H1 (cell line): ENCODE data around the gene ZXDA. TPM values are rescaled to one million over a fixed set of nuclear protein-coding genes. Genes with fewer than 3 reads are reported as not detected.

ENCODE experiments used
- CTCF ChIA-PET: fragments of 300-600 bp; sonication (Branson Sonifier 250); formaldehyde crosslinking; loops from one replicate; lab custom pipeline; 2021; ENCODE audit not compliant: partially characterized antibody; lab: Charles Lee
- POLR2A ChIA-PET: fragments of 300-600 bp; sonication (Branson Sonifier 250); formaldehyde crosslinking; loops from one replicate; lab custom pipeline; 2021; ENCODE audit warnings: inconsistent platforms; ENCODE audit not compliant: partially characterized antibody; lab: Charles Lee
- DNase-seq, 2 experiments: peaks; one replicate each; pipeline versions ENCODE4 v3.0.0 to v3.0.0-alpha.2; 2010 to 2022; ENCODE audit warnings: low spot score in 2 of 2, low read depth in 1 of 2, mixed read lengths in 1 of 2
- FAIRE-seq: peaks from 2 replicates; lab custom pipeline; 2011; peaks lifted over from hg19 to GRCh38; lab: Jason Lieb, UNC
- H2AFZ ChIP-seq: 2 replicates; pipeline ENCODE4 v1.8.1; 2012; ENCODE audit warnings: low read length, inconsistent platforms
- H2AK5ac ChIP-seq: 2 replicates; pipeline ENCODE4 v1.6.1; 2013; ENCODE audit warnings: low read depth, low read length
- H2BK120ac ChIP-seq: replicated peaks from 2 replicates; pipeline ENCODE3; 2013; ENCODE audit warnings: low read depth, low read length, inconsistent platforms
- H2BK12ac ChIP-seq: 2 replicates; pipeline ENCODE4 v1.6.1; 2013; ENCODE audit warnings: low read depth, low read length
- H2BK15ac ChIP-seq: 2 replicates; pipeline ENCODE4 v1.6.1; 2013; ENCODE audit warnings: low read length
- H2BK20ac ChIP-seq: 2 replicates; pipeline ENCODE4 v1.6.1; 2013; ENCODE audit warnings: low read length
- H2BK5ac ChIP-seq: 2 replicates; pipeline ENCODE4 v1.6.1; 2013; ENCODE audit warnings: low read depth, low read length
- H3K14ac ChIP-seq: 2 replicates; pipeline ENCODE4 v1.6.1; 2013; ENCODE audit warnings: inconsistent platforms; ENCODE audit not compliant: insufficient read length
- H3K18ac ChIP-seq: 2 replicates; pipeline ENCODE4 v1.6.1; 2013; ENCODE audit warnings: low read length; ENCODE audit errors: extremely low read depth
- H3K23ac ChIP-seq: 2 replicates; pipeline ENCODE4 v1.6.1; 2013; ENCODE audit warnings: inconsistent platforms; ENCODE audit not compliant: insufficient read length
- H3K23me2 ChIP-seq: 2 replicates; pipeline ENCODE4 v1.6.1; 2013; ENCODE audit warnings: low read depth, low read length
- H3K27ac ChIP-seq: 2 replicates; pipeline ENCODE4 v1.6.1; 2011; ENCODE audit warnings: low read depth, low read length, inconsistent platforms
- H3K27me3 ChIP-seq, 4 experiments: replicated peaks in 1 of 4; 1 replicate in 1 of 4; 2 replicates in 3 of 4; pipeline versions ENCODE4 v1.6.1 to v1.8.1; 2011 to 2013; ENCODE audit warnings: low read length in 3 of 4, mild to moderate bottlenecking in 3 of 4, inconsistent platforms in 2 of 4, mixed read lengths in 2 of 4, moderate library complexity in 1 of 4; ENCODE audit not compliant: control insufficient read depth in 3 of 4, insufficient read depth in 3 of 4; ENCODE audit errors: extremely low read depth in 1 of 4
- H3K36me3 ChIP-seq, 4 experiments: 2 replicates each; pipeline versions ENCODE4 v1.6.1 to v1.8.1; 2011 to 2013; ENCODE audit warnings: mild to moderate bottlenecking in 4 of 4, low read length in 3 of 4, moderate library complexity in 2 of 4, control low read depth in 1 of 4, inconsistent platforms in 1 of 4; ENCODE audit not compliant: insufficient read depth in 4 of 4, control insufficient read depth in 2 of 4
- H3K4ac ChIP-seq: replicated peaks from 2 replicates; pipeline ENCODE3; 2013; ENCODE audit warnings: low read length, low read depth, mixed read lengths, inconsistent platforms; ENCODE audit not compliant: insufficient read length
- H3K4me1 ChIP-seq, 4 experiments: replicated peaks in 1 of 4; 1 replicate in 1 of 4; 2 replicates in 3 of 4; pipeline versions ENCODE4 v1.6.1 to v1.8.1; 2011 to 2013; ENCODE audit warnings: low read length in 3 of 4, inconsistent platforms in 2 of 4, mixed read lengths in 1 of 4; ENCODE audit not compliant: insufficient read depth in 4 of 4, control insufficient read depth in 3 of 4
- H3K4me2 ChIP-seq, 2 experiments: 2 replicates each; pipeline versions ENCODE4 v1.6.1 to v1.8.1; 2011 to 2013; ENCODE audit warnings: low read depth in 2 of 2, low read length in 2 of 2, control low read depth in 1 of 2, inconsistent platforms in 1 of 2, mild to moderate bottlenecking in 1 of 2; ENCODE audit not compliant: insufficient read depth in 1 of 2
- H3K4me3 ChIP-seq, 4 experiments: fragments of 200-600, 300-600 bp in 1 of 4; sonication (generic), shearing (Covaris generic), sonication (Bioruptor Twin) in 1 of 4; 2 replicates each; pipeline versions ENCODE4 v1.5.1 to v1.8.1; 2011 to 2016; ENCODE audit warnings: low read length in 4 of 4, low read depth in 3 of 4, control low read depth in 2 of 4, inconsistent platforms in 2 of 4, mild to moderate bottlenecking in 2 of 4, mixed read lengths in 1 of 4, moderate library complexity in 1 of 4; ENCODE audit not compliant: insufficient read depth in 2 of 4; ENCODE audit errors: extremely low read depth in 1 of 4
- H3K56ac ChIP-seq: replicated peaks from 2 replicates; pipeline ENCODE3; 2013; ENCODE audit warnings: low read depth, mild to moderate bottlenecking, mixed read lengths, low read length, inconsistent platforms; ENCODE audit not compliant: insufficient read length
- H3K79me1 ChIP-seq: 2 replicates; pipeline ENCODE4 v1.6.1; 2013; ENCODE audit warnings: low read depth, low read length, control low read depth
- H3K79me2 ChIP-seq, 2 experiments: 2 replicates each; pipeline versions ENCODE4 v1.6.1 to v1.8.1; 2012 to 2013; ENCODE audit warnings: low read length in 2 of 2, mild to moderate bottlenecking in 2 of 2, inconsistent platforms in 1 of 2; ENCODE audit not compliant: insufficient read depth in 2 of 2, control insufficient read depth in 1 of 2
- H3K9ac ChIP-seq, 4 experiments: replicated peaks in 1 of 4; 1 replicate in 1 of 4; 2 replicates in 3 of 4; pipeline versions ENCODE4 v1.6.1 to v1.8.1; 2011 to 2013; ENCODE audit warnings: low read depth in 3 of 4, low read length in 3 of 4, control low read depth in 2 of 4, mild to moderate bottlenecking in 2 of 4, moderate library complexity in 2 of 4, inconsistent platforms in 1 of 4; ENCODE audit errors: extremely low read depth in 1 of 4
- H3K9me3 ChIP-seq, 2 experiments: 2 replicates each; pipeline versions ENCODE4 v1.6.1 to v1.8.1; 2012 to 2013; ENCODE audit warnings: mild to moderate bottlenecking in 2 of 2, moderate library complexity in 2 of 2, control low read depth in 1 of 2, inconsistent platforms in 1 of 2, low read depth in 1 of 2, low read length in 1 of 2, mixed read lengths in 1 of 2; ENCODE audit not compliant: insufficient read depth in 2 of 2
- H4K20me1 ChIP-seq, 2 experiments: replicated peaks in 1 of 2; 2 replicates each; pipeline versions ENCODE3 to v1.8.1; 2011 to 2013; ENCODE audit warnings: inconsistent platforms in 2 of 2, low read length in 2 of 2, mild to moderate bottlenecking in 1 of 2; ENCODE audit not compliant: insufficient read depth in 2 of 2, control insufficient read depth in 1 of 2
- H4K5ac ChIP-seq: 2 replicates; pipeline ENCODE4 v1.6.1; 2013; ENCODE audit warnings: low read length, low read depth, mixed read lengths, inconsistent platforms; ENCODE audit not compliant: insufficient read length
- H4K8ac ChIP-seq: 2 replicates; pipeline ENCODE4 v1.8.0; 2013; ENCODE audit warnings: mild to moderate bottlenecking, moderate library complexity, low read length, inconsistent platforms; ENCODE audit not compliant: insufficient read depth; ENCODE audit errors: extremely low read depth
- H4K91ac ChIP-seq: replicated peaks from 2 replicates; pipeline ENCODE3; 2013; ENCODE audit warnings: low read length, mixed read lengths, inconsistent platforms; ENCODE audit not compliant: insufficient read length
- CBX8 ChIP-seq: fragments of 300-800, 300-1000 bp; sonication (generic); IDR thresholded peaks from 2 replicates; pipeline ENCODE4 v1.7.1; 2016; ENCODE audit warnings: low read depth, low read length, borderline replicate concordance
- CEBPB ChIP-seq: IDR thresholded peaks from 2 replicates; pipeline ENCODE4 v1.6.1; 2012; ENCODE audit warnings: low read depth, low read length
- EGR1 ChIP-seq: IDR thresholded peaks from 2 replicates; pipeline ENCODE4 v1.6.1; 2011; ENCODE audit warnings: low read depth, low read length, borderline replicate concordance
- PHF8 ChIP-seq: fragments of 200-600 bp; sonication (generic); conservative IDR thresholded peaks from 2 replicates; pipeline ENCODE4 v1.7.1; 2012; ENCODE audit warnings: low read depth, mild to moderate bottlenecking, inconsistent platforms, low read length, moderate library complexity
- RNF2 ChIP-seq: fragments of 200-900, 300-1000 bp; sonication (generic); IDR thresholded peaks from 2 replicates; pipeline ENCODE4 v1.7.1; 2016; ENCODE audit warnings: borderline replicate concordance, low read depth, mild to moderate bottlenecking, antibody characterized with exemption, low read length; ENCODE audit not compliant: poor library complexity, severe bottlenecking; ENCODE audit errors: missing control alignments
- SP1 ChIP-seq: IDR thresholded peaks from 2 replicates; pipeline ENCODE4 v1.6.1; 2011; ENCODE audit warnings: low read depth, low read length
- TAF1 ChIP-seq: IDR thresholded peaks from 2 replicates; pipeline ENCODE4 v1.6.1; 2011; ENCODE audit warnings: mild to moderate bottlenecking, low read depth, low read length
- WGBS, 2 experiments: shearing (Covaris generic) in 1 of 2; methylation state at CpG; one replicate each; pipeline versions ENCODE4 v1.1.6 to v1.1.7; 2013 to 2015; ENCODE audit warnings: low lambda C conversion rate in 2 of 2, mixed read lengths in 2 of 2, inconsistent platforms in 1 of 2, low coverage in 1 of 2, missing lambda C conversion rate in 1 of 2; ENCODE audit not compliant: insufficient replicate concordance in 2 of 2, insufficient coverage in 1 of 2, insufficient read length in 1 of 2; ENCODE audit errors: extremely low coverage in 1 of 2, missing lambda C conversion rate in 1 of 2; 5-methylcytosine and 5-hydroxymethylcytosine counted together
- polyA plus RNA-seq, 7 experiments: library from polyadenylated mRNA; depleted of rRNA in 3 of 7; stranded (reverse) in 5 of 7; unstranded in 2 of 7; fragments of >200 nt in 5 of 7; fragments of 200-250 nt in 2 of 7; gene quantifications; 1 replicate in 5 of 7; 2 replicates in 1 of 7; 4 replicates in 1 of 7; pipeline versions ENCODE4 v1.2.1 to v1.2.3, GENCODE V29; 2011 to 2013; ENCODE audit warnings: missing spikeins in 2 of 7, mixed read lengths in 2 of 7
- total RNA-seq: library from RNA; stranded (reverse); fragmentation: NEBNext Ultra II Directional; extraction: Animal tissue kit (Norgen Biotek cat#: 25700); gene quantifications from 2 replicates; pipeline ENCODE4 v1.2.1, GENCODE V29; 2021

Gene ZXDA
- total and polyA plus RNA-seq, 2 of the 8 experiments (the other 6 are each of a cell fraction or from before 2014, with no cell fraction given): not detected

DNA sequence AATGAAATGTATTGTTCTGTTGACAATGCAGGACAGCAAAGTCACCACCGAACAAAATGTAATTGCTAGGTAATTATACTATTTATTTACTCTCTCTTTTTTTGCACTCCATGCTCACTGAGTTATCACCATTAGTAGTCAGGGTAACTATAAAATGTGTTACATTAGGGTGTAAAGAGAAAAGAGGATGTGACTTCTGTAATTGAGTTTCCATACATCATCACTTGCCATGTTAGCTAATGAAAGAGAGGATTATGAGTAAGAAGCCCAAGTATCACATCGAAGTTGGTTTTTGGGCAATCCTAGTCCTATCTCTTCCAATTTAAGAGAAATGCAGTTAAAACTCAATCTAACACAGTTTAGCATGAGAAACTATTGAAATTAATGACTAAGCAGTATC lies 7.6 kb downstream of the ZXDA start:
- Histone ChIP-seq H3K9me3 (peaks cover 4 to 8% of the 10 kb centered on the region in 2 experiments; a peak in 3 of 4 replicates), H3K79me2 (no peaks in the 10 kb centered on the region), H3K36me3 (no peaks in the 10 kb centered on the region), H2BK5ac (no peak overlapping the region), H3K23ac (no peak overlapping the region), H3K9ac (no peak overlapping the region), H2BK120ac (no peak overlapping the region), H4K91ac (no peak overlapping the region), H3K4me3 (no peak overlapping the region), H3K4me1 (no peaks in the 10 kb centered on the region), H3K18ac (no peak overlapping the region), H4K5ac (no peak overlapping the region), H2BK20ac (no peak overlapping the region), H3K4me2 (no peak overlapping the region), H2BK15ac (no peak overlapping the region), H3K79me1 (no peaks in the 10 kb centered on the region), H3K56ac (no peak overlapping the region), H4K20me1 (no peaks in the 10 kb centered on the region), H2AK5ac (no peak overlapping the region), H2BK12ac (no peak overlapping the region), H4K8ac (no peak overlapping the region), H3K27me3 (no peaks in the 10 kb centered on the region), H3K4ac (no peak overlapping the region), H2AFZ (no peak overlapping the region), H3K27ac (no peak overlapping the region), H3K14ac (no peak overlapping the region), H3K23me2 (no peaks in the 10 kb centered on the region)
- no peak for FAIRE-seq
- ChIA-PET CTCF (no interaction called here), POLR2A (no interaction called here)
- TF ChIP-seq SP1: no peak
- TF ChIP-seq CEBPB: no peak
- TF ChIP-seq TAF1: no peak
- TF ChIP-seq PHF8: no peak
- TF ChIP-seq RNF2: no peak
- TF ChIP-seq EGR1: no peak
- TF ChIP-seq CBX8: no peak
- WGBS, 2 experiments: 95% methylated on average over 2 of the region's 2 CpGs; no CpG with 5 or more reads in 1 of the 2 experiments
- DNase-seq: no peak
